HG03095 (cell line): Measurements from ENCODE around the gene PPP1R18.
"Not testable (repeated sequence)": the region's sequence is repeated elsewhere in the genome, so short reads cannot be mapped to it uniquely, and the experiment has no call there.

Experiments
- ATAC-seq: cut with Tn5 transposase; IDR thresholded peaks from one replicate; pipeline ENCODE4 v1.9.1; 2021; ENCODE audit warnings: moderate library complexity; ENCODE audit not compliant: unreplicated experiment

PPP1R18 gene

DNA sequence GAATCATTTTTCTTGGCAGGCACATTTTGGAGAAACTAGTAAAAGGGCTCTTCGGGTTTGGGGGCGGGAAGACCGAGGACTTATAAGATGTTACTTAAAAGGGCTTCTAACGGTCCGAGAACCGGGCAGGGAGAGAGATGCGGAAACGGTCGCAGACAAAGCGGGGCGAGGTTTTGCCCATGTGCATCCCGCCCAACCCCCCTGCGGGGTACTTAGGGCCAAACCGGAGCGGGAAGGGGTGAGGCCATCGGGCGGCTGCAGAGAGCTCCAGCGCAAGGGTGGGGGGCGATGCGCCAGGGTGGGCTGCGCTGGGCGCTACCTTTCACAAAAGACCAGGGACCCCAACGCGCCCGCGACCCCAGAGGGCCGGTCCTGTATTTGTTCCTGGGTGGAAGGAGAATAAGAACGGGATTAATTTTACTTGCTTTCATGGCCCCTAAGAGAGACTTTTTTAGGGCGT is 34.3 kb upstream of the PPP1R18 start:
- no peak for ATAC-seq

GRCh38 chr6:30719791-30720737 is 33.6 kb upstream of the PPP1R18 start, which contains the start of gene TUBB:
TUBB (plus strand) TSS chr6:30720352; CDS start chr6:30720507, 155 bp downstream.
- ATAC-seq = peak; percentile 40

- no peak for ATAC-seq
Measured at GRCh38 chr6:30719356-30719755, 32.9 kb upstream of the PPP1R18 start.

GRCh38 chr6:30717845-30718720 is 31.6 kb upstream of the PPP1R18 start:
- ATAC-seq = not testable (repeated sequence)

- peak; percentile 67 for ATAC-seq
Measured at GRCh38 chr6:30717129-30717844, 30.8 kb upstream of the PPP1R18 start, which contains the start of gene MDC1. MDC1 (minus strand) TSS chr6:30717281; CDS start chr6:30715175, 2,106 bp downstream.

DNA sequence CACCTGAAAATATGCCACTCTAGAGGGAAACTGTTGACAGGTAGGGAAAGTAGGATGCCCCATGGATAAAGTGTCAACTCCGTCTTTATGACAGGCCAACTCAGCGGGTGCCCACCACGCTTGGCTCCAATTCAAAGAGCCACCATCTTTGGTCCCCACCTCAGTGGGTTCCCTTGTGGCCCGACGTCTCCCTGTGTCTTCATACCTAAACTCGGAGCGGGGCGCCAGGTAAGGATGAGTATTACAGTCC is 30.4 kb upstream of the PPP1R18 start:
- ATAC-seq = no peak

- no peak for ATAC-seq
Measured at GRCh38 chr6:30714263-30714662, 27.8 kb upstream of the PPP1R18 start.

GRCh38 chr6:30712441-30712945 is 26.0 kb upstream of the PPP1R18 start:
- no peak for ATAC-seq

- ATAC-seq = no peak
Measured at GRCh38 chr6:30711758-30712380, 25.4 kb upstream of the PPP1R18 start.

GRCh38 chr6:30709101-30709868 is 22.8 kb upstream of the PPP1R18 start:
- no peak for ATAC-seq

DNA sequence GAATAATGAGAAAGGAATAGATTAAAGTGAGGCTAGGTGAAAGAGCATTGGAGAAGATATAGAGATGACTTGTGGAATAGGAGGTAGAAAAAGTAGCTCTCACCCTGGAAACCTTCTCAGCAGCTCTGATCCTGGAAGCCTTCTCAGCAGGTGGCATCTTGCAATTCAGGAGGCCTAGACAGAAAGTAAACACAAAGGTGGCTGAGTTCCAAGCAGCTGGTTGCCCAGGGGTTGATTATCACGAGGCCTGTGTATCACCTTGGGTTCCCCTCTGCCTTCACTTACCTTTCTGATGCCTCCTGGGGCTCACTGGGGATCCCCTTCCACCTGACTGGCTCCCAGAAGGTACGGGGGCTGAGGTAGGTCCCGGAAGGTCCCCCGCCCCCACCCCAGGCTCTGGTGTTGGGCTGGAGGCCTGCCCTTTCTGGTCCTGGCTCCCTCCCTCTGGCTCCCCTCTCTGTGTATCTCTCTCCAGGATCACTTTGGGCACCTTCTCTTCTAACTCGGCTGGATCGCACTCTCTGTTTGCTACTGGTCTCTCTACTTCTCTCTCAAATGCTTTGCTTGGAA is 20.9 kb upstream of the PPP1R18 start:
- no peak for ATAC-seq

DNA sequence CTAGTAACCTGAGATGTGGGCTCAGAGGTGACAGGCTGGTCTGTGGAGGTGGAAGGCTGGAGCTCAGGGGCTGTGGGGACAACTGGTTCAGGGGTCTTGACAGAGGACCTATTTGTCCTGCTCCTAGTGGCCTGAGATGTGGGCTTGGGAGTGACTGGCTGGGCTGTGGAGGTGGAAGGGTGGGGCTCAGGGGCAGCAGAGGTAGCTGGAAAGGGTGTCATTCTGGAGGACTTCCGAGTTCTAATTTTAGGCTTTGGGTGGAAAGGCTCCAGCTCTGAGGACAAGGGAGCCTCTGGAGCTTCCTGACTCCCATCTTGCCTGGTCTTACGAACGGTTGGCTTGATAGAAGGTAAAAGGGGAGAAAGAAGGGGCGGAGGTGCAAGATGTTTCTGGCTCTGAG is 19.2 kb upstream of the PPP1R18 start:
- no peak for ATAC-seq

DNA sequence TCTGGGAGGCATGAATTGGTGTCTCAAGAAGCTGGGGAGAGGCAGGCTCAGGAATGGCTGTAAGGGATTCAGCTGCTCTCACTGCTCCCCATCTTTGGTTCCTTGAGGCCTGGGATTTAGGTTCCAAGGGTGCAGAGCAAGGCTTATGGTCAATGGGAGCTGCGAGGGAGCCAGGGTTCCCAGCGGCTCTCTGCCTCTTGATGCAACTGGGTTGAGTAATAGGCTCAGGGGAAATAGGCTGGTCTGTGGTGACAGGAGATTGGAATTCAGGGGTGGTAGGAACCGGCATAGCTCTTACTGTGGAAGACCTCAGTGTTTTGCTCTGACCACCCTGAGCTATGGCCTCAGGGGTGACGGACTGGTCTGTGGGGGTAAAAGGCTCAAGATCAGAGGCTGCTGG is 17.4 kb upstream of the PPP1R18 start:
- no peak for ATAC-seq

- no peak for ATAC-seq
Measured at GRCh38 chr6:30703011-30703410, 16.6 kb upstream of the PPP1R18 start.

DNA sequence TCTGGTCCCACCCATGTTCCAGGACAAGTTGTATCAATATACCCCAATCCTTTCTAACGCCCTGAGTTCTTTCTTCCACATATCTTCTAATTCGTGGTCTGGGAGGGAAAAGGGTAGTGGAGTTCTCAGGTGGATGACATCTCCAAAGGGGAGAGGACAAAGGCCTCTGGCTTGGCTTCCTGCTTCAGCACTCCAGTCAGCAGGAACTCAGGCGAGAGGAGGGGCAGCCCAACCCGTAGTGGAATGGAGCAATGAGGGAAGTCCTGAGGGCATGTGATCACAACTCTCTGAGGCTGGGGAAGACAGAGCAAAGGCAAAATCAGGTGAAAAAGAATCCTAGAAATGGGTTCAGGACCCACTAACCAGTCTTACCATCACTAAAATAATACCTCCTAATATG is 13.9 kb upstream of the PPP1R18 start:
- ATAC-seq = no peak

- no peak for ATAC-seq
Measured at GRCh38 chr6:30696432-30696831, 10.0 kb upstream of the PPP1R18 start.

DNA sequence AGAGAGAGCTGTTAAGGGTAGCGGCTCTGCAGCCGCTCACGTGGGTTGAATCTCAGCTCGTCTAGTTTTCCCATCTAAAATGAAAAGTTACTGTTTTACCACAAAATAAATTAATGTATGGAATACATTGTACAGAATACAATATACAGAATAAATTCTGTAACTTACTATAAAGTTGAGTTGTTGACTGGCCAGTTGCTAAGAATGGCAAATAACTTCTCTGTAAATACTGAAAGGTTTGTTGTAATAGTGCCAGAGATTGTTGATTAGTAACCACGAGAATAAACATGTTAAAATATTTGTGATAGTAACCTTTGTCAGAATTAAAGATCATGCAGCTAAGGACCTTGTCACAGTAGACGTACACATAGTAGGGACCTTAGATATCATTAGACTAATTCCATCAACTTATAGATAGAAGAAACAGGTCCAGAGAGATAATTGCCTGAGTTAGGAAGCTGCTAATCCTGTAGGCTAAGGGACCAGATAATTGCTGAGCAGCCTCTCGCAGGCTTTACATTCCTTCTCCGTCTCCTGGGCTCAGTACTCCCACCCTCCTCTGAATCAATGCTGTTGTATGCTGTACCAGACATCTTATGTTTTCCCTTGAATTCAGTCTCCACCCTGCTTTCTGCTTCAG is 4.9 kb upstream of the PPP1R18 start:
- ATAC-seq = no peak

GRCh38 chr6:30690403-30691207 is 4.2 kb upstream of the PPP1R18 start, which contains the start of gene NRM:
NRM (minus strand) TSS chr6:30690984; CDS start chr6:30690974, 10 bp downstream.
- peak; percentile 31 for ATAC-seq
